Keratinocyte (primary cell): ENCODE measurements around the gene MCM9. TPM values are rescaled to one million over a fixed set of nuclear protein-coding genes. Genes with fewer than 3 reads are reported as not detected.

Experiments used
- DNase-seq: peaks from one replicate; pipeline ENCODE4 v3.0.0-alpha.2; 2011; ENCODE audit warnings: low read depth, missing footprints, low spot score
- FAIRE-seq: peaks from 2 replicates; lab custom pipeline; 2011; peaks lifted over from hg19 to GRCh38; lab: Jason Lieb, UNC
- H2AFZ ChIP-seq: 2 replicates; pipeline ENCODE4 v1.6.0; 2012; ENCODE audit warnings: low read length, control low read depth, inconsistent platforms; ENCODE audit not compliant: control insufficient read depth
- H3K27ac ChIP-seq: 2 replicates; pipeline ENCODE4 v1.5.1; 2011; ENCODE audit warnings: low read length; ENCODE audit not compliant: control insufficient read depth, insufficient read depth
- H3K27me3 ChIP-seq: 3 replicates; pipeline ENCODE4 v1.6.0; 2011; ENCODE audit warnings: low read length; ENCODE audit not compliant: control insufficient read depth, insufficient read depth; ENCODE audit errors: extremely low read depth
- H3K36me3 ChIP-seq, 2 experiments: 2 replicates in 1 of 2; 3 replicates in 1 of 2; pipeline ENCODE4 v1.5.1; 2011; ENCODE audit warnings: low read length in 2 of 2, mild to moderate bottlenecking in 1 of 2; ENCODE audit not compliant: control insufficient read depth in 2 of 2, insufficient read depth in 2 of 2; ENCODE audit errors: extremely low read depth in 1 of 2
- H3K4me1 ChIP-seq: 3 replicates; pipeline ENCODE4 v1.5.1; 2011; ENCODE audit warnings: low read length; ENCODE audit not compliant: control insufficient read depth, insufficient read depth; ENCODE audit errors: extremely low read depth
- H3K4me2 ChIP-seq: 3 replicates; pipeline ENCODE4 v1.6.0; 2011; ENCODE audit warnings: low read depth, low read length; ENCODE audit not compliant: control insufficient read depth, insufficient read depth; ENCODE audit errors: extremely low read depth
- H3K4me3 ChIP-seq, 3 experiments: fragments of 200-600 bp in 1 of 3; sonication (generic) in 1 of 3; 2 replicates in 2 of 3; 3 replicates in 1 of 3; pipeline ENCODE4 v1.5.1; 2011 to 2016; ENCODE audit warnings: low read length in 3 of 3, mild to moderate bottlenecking in 3 of 3, control low read depth in 2 of 3, inconsistent platforms in 1 of 3, low read depth in 1 of 3, mixed read lengths in 1 of 3, mixed run types in 1 of 3, moderate library complexity in 1 of 3; ENCODE audit not compliant: control insufficient read depth in 2 of 3, insufficient read depth in 2 of 3; ENCODE audit errors: extremely low read depth in 1 of 3
- H3K79me2 ChIP-seq: 2 replicates; pipeline ENCODE4 v1.6.0; 2012; ENCODE audit warnings: low read length; ENCODE audit not compliant: control insufficient read depth, insufficient read depth
- H3K9ac ChIP-seq: 3 replicates; pipeline ENCODE4 v1.6.0; 2011; ENCODE audit warnings: low read length; ENCODE audit not compliant: control insufficient read depth, insufficient read depth; ENCODE audit errors: extremely low read depth
- H3K9me1 ChIP-seq: 3 replicates; pipeline ENCODE4 v1.6.0; 2011; ENCODE audit warnings: low read length; ENCODE audit not compliant: control insufficient read depth, insufficient read depth; ENCODE audit errors: extremely low read depth
- H3K9me3 ChIP-seq: 2 replicates; pipeline ENCODE4 v1.5.1; 2012; ENCODE audit warnings: low read depth, low read length; ENCODE audit not compliant: control insufficient read depth
- H4K20me1 ChIP-seq: 3 replicates; pipeline ENCODE4 v1.6.0; 2011; ENCODE audit warnings: low read length; ENCODE audit not compliant: control insufficient read depth, insufficient read depth; ENCODE audit errors: extremely low read depth
- CTCF ChIP-seq, 3 experiments: IDR thresholded peaks in 1 of 3; conservative IDR thresholded peaks in 1 of 3; optimal IDR thresholded peaks in 1 of 3; 2 replicates in 2 of 3; 3 replicates in 1 of 3; pipeline versions ENCODE3 to v1.5.1; 2011; ENCODE audit warnings: low read length in 3 of 3, mild to moderate bottlenecking in 3 of 3, moderate library complexity in 2 of 3, control low read depth in 1 of 3, inconsistent platforms in 1 of 3; ENCODE audit not compliant: insufficient read depth in 2 of 3; ENCODE audit errors: extremely low read depth in 1 of 3
- EZH2 ChIP-seq: IDR thresholded peaks from one replicate; pipeline ENCODE4 v1.6.1; 2012; ENCODE audit warnings: inconsistent platforms, mild to moderate bottlenecking, low read length, moderate library complexity
- dilution Hi-C: fragments of 300-500 bp; cut with MboI; formaldehyde crosslinking; loops from one replicate; pipeline ENCODE4 v1.7.0; 2020; ENCODE audit warnings: low sequenced_read_pairs; ENCODE audit not compliant: extremely low pct_ligation_motif_present
- polyA plus RNA-seq, 5 experiments: library from polyadenylated mRNA; depleted of rRNA in 3 of 5; stranded (reverse) in 3 of 5; stranded (forward) in 1 of 5; unstranded in 1 of 5; fragments of >200 nt; gene quantifications; 1 replicate in 1 of 5; 2 replicates in 3 of 5; 3 replicates in 1 of 5; pipeline versions ENCODE4 v1.2.1 to v1.2.3, GENCODE V29; 2011 to 2012; ENCODE audit warnings: missing spikeins in 2 of 5, low read depth in 1 of 5, low replicate concordance in 1 of 5

Gene MCM9
- polyA plus RNA-seq, 1 donor (not counting 4 experiments of a cell fraction or from before 2014, with no cell fraction given): 3.1 TPM

GRCh38 chr6:118896339-118897136 lies 38.4 kb downstream of the MCM9 start:
- dilution Hi-C loops: no loop called here
- peak overlapping the region; percentile 12 to 96 (median 94) for H3K4me3 ChIP-seq
- no peaks in the 10 kb centered on the region for H3K9me3 ChIP-seq
- DNase-seq: peak; percentile 53
- peak overlapping the region; percentile 90 for H3K9ac ChIP-seq
- FAIRE-seq: peak; percentile 65
- H3K9me1 ChIP-seq: no peaks in the 10 kb centered on the region
- no peaks in the 10 kb centered on the region for H4K20me1 ChIP-seq
- H3K27ac ChIP-seq: peak overlapping the region; percentile 95
- peak overlapping the region; percentile 81 for H2AFZ ChIP-seq
- H3K36me3 ChIP-seq: peaks cover 0 to 3% of the 10 kb centered on the region in 2 experiments
- H3K27me3 ChIP-seq: no peaks in the 10 kb centered on the region
- TF ChIP-seq CTCF (optimal IDR thresholded peaks at IDR 0.05 in 1 of 3, IDR thresholded peaks at IDR 0.05 in 1 of 3, conservative IDR thresholded peaks at IDR 0.05 in 1 of 3; ENCODE audit: extremely low read depth in 1 of 3, insufficient read depth in 2 of 3, low read length in 3 of 3) (peak in 2 of 3 experiments; percentile 41 to 45), EZH2 (no peak)
- H3K79me2 ChIP-seq: peaks cover 56% of the 10 kb centered on the region
- H3K4me2 ChIP-seq: peak overlapping the region; percentile 88
- peaks cover 15% of the 10 kb centered on the region for H3K4me1 ChIP-seq

- FAIRE-seq: no peak
- DNase-seq: no peak
- Histone ChIP-seq H3K4me2 (peak overlapping the region; percentile 88), H3K9me3 (no peaks in the 10 kb centered on the region), H3K36me3 (peaks cover 0 to 3% of the 10 kb centered on the region in 2 experiments), H3K9me1 (no peaks in the 10 kb centered on the region), H3K4me3 (peak overlapping the region; percentile 80 to 96 (median 94)), H3K27ac (peak overlapping the region; percentile 95), H2AFZ (no peak overlapping the region), H3K79me2 (peaks cover 58% of the 10 kb centered on the region), H3K9ac (peak overlapping the region; percentile 90), H4K20me1 (no peaks in the 10 kb centered on the region), H3K27me3 (no peaks in the 10 kb centered on the region), H3K4me1 (peaks cover 21% of the 10 kb centered on the region)
- no peak for TF ChIP-seq CTCF (optimal IDR thresholded peaks at IDR 0.05 in 1 of 3, IDR thresholded peaks at IDR 0.05 in 1 of 3, conservative IDR thresholded peaks at IDR 0.05 in 1 of 3; ENCODE audit: extremely low read depth in 1 of 3, insufficient read depth in 2 of 3, low read length in 3 of 3)
- TF ChIP-seq EZH2: no peak
- dilution Hi-C loops: no loop called here
Observed at GRCh38 chr6:118895859-118896258, 39.1 kb downstream of the MCM9 start.
